NCI-H2196 (cell line): Measurements from ENCODE around the gene SCTR.

Experiments used
- DNase-seq: peaks from one replicate; lab custom pipeline; 2025; ENCODE audit not compliant: unreplicated experiment; lab: John Stamatoyannopoulos, UW

Gene SCTR

GRCh38 chr2:119488245-119489214, 35.8 kb downstream of the SCTR start:
- no peak for DNase-seq

DNA sequence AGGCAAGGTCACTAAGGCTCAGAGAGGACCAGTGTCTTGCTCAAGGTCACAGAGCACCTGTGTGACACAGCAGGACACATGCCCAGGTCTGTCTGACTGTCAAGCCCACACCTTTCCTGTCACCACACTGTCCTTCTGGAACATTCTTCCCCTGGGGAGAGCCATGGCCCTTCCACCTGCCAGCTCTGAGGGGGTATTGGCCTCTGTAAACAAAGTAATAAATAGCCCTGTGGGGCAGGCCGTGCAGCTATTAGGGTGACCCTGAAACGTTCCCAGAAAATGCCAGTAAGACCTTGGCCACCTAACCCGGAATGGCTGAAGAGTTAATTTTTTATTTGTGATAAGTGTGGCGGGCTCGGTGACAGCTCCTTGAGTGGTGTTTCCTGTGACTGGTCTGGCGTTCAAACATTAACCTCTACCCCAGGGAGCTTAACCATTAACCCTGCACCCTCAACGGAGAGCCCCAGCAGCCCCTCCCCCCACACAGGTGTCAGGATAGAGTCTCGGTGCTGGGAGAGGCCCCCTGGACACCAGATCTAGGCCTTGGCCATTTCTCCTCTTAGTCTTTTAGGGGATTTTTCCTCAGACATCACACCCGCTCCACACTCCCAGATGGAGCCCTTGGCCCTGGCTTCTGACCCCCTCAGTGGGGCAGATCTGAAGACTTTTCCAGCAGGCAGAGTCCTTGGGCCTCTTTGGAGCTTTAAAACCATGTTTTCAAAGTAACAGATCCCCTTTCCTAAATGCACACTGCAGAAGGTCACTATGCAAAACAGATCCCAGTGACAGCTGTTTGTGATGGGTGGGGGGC, 36.6 kb downstream of the SCTR start:
- DNase-seq, result no peak

DNA sequence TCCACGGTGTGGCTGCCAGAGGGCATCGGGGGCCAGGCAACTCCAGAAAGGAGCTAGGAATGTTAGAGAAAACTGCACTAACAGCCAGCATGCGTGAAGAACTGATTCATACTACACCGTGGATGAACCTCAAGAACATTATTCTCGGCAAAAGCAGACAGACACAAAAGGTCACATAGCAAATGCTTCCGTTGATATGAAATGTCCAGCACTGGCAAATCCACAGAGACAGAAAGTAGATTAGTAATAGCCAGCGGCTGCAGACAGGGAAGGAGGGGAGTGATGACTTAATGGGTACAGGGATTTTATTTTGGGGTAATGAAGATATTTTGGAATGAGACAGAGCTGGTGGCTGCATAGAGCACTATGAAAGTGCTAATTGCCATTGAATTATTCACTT, 37.4 kb downstream of the SCTR start:
- no peak for DNase-seq

GRCh38 chr2:119486196-119486827, 38.0 kb downstream of the SCTR start:
- DNase-seq, result no peak

DNA sequence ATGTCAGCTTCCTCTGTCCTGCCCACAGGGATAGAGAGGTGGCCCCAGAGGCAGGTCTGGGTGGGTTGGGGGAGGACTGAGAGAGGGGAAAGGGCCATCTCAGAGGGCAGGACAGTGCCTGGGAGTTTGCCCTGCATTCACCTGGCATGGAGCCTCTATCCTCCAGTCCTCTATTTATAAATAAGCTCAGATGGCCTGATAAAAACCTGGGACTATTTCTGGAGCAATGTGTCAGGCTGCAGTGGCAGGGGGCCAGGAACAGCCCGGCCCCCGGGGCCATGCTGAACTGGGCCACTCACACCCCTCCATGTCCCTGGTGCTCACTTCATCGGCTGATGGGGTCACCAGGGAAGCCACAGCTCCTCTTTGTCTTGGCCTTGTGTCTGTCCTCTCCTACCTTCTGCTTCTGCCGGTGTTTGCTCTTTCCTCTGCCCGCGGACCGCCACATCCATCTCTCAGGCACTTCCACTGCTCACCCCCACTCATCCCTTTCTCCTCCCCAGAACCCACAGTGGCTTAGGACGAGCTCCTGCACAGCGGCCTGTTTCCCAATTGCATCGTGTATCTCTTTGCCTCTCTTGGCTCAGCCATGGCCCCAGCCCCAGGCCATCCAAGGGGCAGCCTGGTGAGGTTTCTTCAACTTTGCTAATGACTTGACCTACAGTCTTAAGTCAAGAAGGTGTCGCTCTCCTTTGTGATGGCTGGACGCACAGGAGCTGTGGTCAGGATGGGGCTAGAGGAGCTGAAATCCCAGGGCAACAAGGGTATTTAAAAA, 38.8 kb downstream of the SCTR start:
- no peak for DNase-seq

GRCh38 chr2:119484834-119485233, 39.4 kb downstream of the SCTR start:
- DNase-seq, result no peak

DNA sequence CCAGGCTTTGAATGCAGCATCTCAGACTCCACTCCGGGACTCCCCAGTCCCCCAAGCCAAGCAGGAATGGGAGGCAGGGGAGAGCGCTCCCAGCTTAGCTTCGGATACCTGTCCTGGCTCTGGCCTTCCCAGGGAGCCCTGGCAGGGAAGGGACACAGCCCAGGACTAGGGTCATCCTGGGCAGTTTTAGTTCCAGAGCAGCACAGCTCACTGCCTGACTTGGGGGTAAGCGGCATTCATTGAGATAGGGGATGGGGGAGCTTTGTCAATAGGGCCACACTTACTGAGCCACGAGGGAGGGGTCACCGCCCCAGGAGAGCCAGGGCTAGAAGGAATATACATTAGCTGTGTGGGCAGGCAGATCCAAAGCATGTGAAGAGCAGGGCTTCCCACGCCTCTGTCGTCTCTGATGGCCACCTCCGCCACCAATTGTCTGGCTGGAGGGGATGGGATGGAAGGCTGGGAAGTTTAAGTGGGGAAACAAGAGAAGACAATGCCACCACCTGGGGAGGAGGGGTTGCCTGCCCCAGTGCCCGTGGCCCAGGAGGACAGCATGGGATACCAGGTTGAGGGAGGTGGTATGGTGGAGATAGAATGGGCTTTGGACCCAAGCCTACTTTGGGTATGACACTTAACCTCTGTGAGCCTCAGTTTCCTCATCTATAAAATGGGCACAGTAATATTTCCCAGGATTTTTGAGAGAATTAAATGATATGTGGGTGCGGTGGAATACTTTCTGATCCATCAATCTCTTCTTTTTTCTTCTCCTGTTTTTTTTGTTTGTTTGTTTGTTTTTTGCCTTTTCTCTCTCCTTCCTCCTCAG, 40.2 kb downstream of the SCTR start:
- DNase-seq, result no peak

GRCh38 chr2:119483395-119483753, 40.9 kb downstream of the SCTR start:
- DNase-seq, result no peak

- DNase-seq, result no peak
These were observed 41.5 kb downstream of the SCTR start for GRCh38 chr2:119482481-119483394.

GRCh38 chr2:119481501-119482455, 42.5 kb downstream of the SCTR start:
- DNase-seq, result no peak

GRCh38 chr2:119480718-119481142, 43.6 kb downstream of the SCTR start:
- no peak for DNase-seq

DNA sequence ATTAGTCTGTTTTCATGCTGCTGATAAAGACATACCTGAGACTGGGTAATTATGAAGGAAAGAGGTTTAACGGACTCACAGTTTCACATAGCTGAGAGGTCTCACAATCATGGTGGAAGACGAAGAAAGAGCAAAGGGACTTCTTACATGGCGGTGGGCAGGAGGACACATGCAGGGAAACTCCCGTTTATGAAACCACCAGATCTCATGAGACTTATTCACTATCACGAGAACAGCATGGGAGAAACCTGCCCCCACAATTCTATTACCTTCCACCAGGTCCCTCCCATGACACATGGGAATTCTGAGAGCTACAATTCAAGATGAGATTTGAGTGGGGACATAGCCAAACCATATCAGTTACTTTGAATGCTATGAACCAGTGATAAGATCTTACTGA, 44.1 kb downstream of the SCTR start:
- DNase-seq, result no peak

DNA sequence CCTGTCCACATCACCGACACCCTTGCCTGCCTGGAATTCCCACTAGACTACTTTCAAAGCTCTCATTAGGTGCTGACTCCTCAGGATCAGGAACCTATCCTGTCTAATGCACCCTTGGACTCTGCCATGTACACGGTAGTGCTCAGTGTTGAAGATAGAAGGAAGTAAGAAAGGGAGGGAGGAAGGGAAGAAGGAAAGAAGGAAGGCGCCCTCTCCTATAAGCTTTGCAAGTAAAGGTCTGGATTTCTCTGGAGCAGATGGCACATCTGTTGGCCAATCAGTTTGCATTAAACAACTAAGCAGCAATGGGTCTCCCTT, 45.3 kb downstream of the SCTR start:
- no peak for DNase-seq

DNA sequence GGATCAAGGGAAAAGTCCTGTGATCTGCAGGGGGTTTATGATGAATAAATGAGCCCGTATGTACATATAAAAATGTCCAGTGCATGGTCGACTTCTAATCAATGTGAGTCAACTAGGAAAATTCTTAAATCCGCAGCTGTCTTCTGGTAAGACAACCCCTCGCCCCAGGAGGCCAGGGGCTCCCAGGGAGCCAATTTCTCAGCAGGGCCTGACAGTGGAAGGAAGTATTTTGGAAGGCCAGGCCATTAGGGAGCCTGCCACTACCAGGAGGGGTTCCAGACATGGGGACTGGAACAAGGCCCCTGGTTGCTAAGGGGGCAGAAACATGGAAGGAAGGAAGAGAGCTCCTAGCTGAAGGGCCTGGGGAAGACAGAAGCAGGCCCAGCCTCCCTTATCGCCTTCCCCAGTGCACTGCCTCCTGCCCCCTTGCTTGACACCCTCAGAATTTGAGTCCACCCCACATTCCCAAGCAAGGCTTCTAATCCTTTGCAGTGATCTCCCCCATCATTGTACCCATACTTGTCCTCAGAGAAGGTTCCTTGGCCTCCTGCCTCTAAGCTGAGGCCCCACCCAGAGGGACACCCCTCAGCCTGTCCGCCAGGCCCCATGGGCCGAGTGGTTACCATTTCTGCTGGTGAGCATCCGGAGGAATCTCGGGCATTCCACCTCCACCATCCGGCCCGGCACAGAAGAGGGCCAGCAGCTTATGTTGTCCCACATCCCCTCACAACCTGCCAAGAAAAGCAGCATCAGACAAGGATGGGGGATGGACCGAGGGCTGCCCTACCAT, 45.9 kb downstream of the SCTR start:
- DNase-seq, result no peak

GRCh38 chr2:119477113-119477505, 47.2 kb downstream of the SCTR start:
- no peak for DNase-seq

DNA sequence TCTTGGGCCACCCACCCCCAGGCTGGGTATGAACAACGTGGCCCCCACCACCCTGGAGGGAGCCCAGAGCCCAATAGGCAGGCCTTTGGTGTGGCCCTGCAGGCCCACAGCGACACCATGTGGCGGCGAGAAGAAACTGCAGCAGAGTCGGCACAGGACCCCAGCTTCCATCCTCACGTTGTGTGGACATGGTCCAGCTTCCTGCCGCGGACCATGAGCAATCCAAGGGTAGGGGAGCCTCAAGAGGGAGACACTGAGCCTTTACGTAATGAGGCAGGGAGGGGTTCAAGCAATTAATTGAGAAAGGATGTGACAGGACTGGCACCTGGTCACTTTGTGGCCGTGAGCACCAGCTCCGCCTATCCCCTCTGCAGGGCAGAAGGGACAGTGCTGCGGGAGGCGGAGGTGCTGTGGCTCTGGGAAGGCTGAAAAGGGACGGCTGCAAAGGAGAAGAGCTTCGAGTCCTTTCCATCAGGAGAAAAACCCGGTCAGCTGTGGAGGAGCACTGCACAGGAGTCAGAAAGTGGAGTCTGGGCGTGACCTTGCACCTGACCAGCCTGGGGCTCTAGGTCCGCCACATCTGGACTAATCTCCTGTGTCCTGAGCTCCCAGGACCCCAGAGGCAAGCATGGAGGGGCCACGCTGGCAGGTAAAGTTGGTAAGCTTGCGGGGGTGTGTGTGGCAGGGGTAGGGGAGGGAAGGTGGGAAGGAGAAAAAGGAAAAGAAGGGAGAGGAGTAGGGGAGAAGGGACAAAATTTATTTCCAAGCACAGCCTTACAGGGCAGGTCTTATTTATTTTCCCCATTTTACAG, 47.8 kb downstream of the SCTR start:
- peak; percentile 68 for DNase-seq
